Panc1 (cell line): ENCODE results near the gene CCDC107. TPM values are rescaled to one million over a fixed set of nuclear protein-coding genes. Genes with fewer than 3 reads are reported as not detected.

ENCODE experiments used
- ATAC-seq: fragments of 200-7000 bp; cut with Tn5 transposase; 2 replicates; pipeline ENCODE4 v1.9.1; 2020; ENCODE audit warnings: mild to moderate bottlenecking, moderate library complexity
- BruUV-seq: library from RNA; stranded (reverse); fragments of 400-500 nt; replicated peaks from 2 replicates; lab custom pipeline; 2021; lab: Mats Ljungman, UMichigan
- CTCF ChIA-PET: fragments of 300-600 bp; sonication (Branson Sonifier 250); formaldehyde crosslinking; loops from one replicate; lab custom pipeline; 2022; ENCODE audit warnings: antibody characterized with exemption; lab: Charles Lee
- POLR2A ChIA-PET: fragments of 300-600 bp; sonication (Branson Sonifier 250); formaldehyde crosslinking; loops from one replicate; lab custom pipeline; 2022; ENCODE audit warnings: antibody characterized with exemption; lab: Charles Lee
- DNase-seq: peaks from one replicate; pipeline ENCODE4 v3.0.0-alpha.2; 2010; ENCODE audit warnings: low read depth, low spot score
- H3K27ac ChIP-seq: 2 replicates; pipeline ENCODE4 v1.5.1; 2011; ENCODE audit warnings: mild to moderate bottlenecking, low read length, inconsistent platforms
- H3K27me3 ChIP-seq: fragments of 200-500 bp; sonication (Bioruptor generic); 2 replicates; pipeline ENCODE4 v1.6.0; 2014; ENCODE audit warnings: low read length, inconsistent platforms; ENCODE audit not compliant: control insufficient read depth, insufficient read depth
- H3K36me3 ChIP-seq: fragments of 200-500 bp; sonication (Bioruptor generic); 2 replicates; pipeline ENCODE4 v1.5.1; 2014; ENCODE audit warnings: inconsistent platforms, mild to moderate bottlenecking, low read length, moderate library complexity; ENCODE audit not compliant: control insufficient read depth, insufficient read depth
- H3K4me1 ChIP-seq: 2 replicates; pipeline ENCODE4 v1.5.1; 2011; ENCODE audit warnings: inconsistent platforms, mild to moderate bottlenecking, low read length, moderate library complexity; ENCODE audit not compliant: control insufficient read depth, insufficient read depth
- H3K4me3 ChIP-seq, 2 experiments: 2 replicates each; pipeline ENCODE4 v1.5.1; 2011 to 2012; ENCODE audit warnings: low read depth in 2 of 2, low read length in 2 of 2, mild to moderate bottlenecking in 2 of 2, inconsistent platforms in 1 of 2, moderate library complexity in 1 of 2
- H3K9me3 ChIP-seq: fragments of 200-500 bp; sonication (Bioruptor generic); 2 replicates; pipeline ENCODE4 v1.5.1; 2014; ENCODE audit warnings: low read depth, mild to moderate bottlenecking, inconsistent platforms, low read length, moderate library complexity; ENCODE audit not compliant: control insufficient read depth, insufficient read depth
- POLR2AphosphoS5 ChIP-seq: IDR thresholded peaks from 2 replicates; pipeline ENCODE4 v1.6.1; 2012; ENCODE audit warnings: mild to moderate bottlenecking, low read depth, low read length, moderate library complexity
- SIN3A ChIP-seq: IDR thresholded peaks from 2 replicates; pipeline ENCODE4 v1.6.1; 2012; ENCODE audit warnings: low read depth, mild to moderate bottlenecking, low read length, moderate library complexity, borderline replicate concordance; ENCODE audit not compliant: insufficient read depth
- TCF7L2 ChIP-seq: IDR thresholded peaks from 2 replicates; pipeline ENCODE4 v1.6.1; 2011; ENCODE audit warnings: mild to moderate bottlenecking, low read depth, low read length, inconsistent platforms
- in situ Hi-C: cut with HindIII; loops from 2 replicates; pipeline ENCODE4 v1.10.0; 2016; ENCODE audit warnings: low sequenced_read_pairs, low pct_unique_long_range_greater_than_20kb
- intact Hi-C: fragments of 100-400 bp; cut with micrococcal nuclease; formaldehyde crosslinking; loops from one replicate; pipeline ENCODE4 v1.10.0; 2022; ENCODE audit not compliant: unreplicated experiment
- total RNA-seq: library from RNA; stranded (reverse); gene quantifications from one replicate; pipeline ENCODE4 v1.2.1, GENCODE V29; 2021; ENCODE audit not compliant: unreplicated experiment
- TF ChIP-seq, protein P1 (sequence below): fragments of 450-650 bp; IDR thresholded peaks from 2 replicates; pipeline ENCODE4 v1.5.1; 2017; ENCODE audit warnings: mild to moderate bottlenecking
- TF ChIP-seq, protein P2 (sequence below), 2 experiments: IDR thresholded peaks; 2 replicates each; pipeline ENCODE4 v1.6.1; 2011 to 2012; ENCODE audit warnings: low read depth in 2 of 2, control low read depth in 1 of 2, low read length in 1 of 2, mild to moderate bottlenecking in 1 of 2, moderate library complexity in 1 of 2; ENCODE audit not compliant: insufficient read depth in 1 of 2

Gene CCDC107
- total RNA-seq, 1 experiment from 2014 or later, result 39.9 TPM

DNA sequence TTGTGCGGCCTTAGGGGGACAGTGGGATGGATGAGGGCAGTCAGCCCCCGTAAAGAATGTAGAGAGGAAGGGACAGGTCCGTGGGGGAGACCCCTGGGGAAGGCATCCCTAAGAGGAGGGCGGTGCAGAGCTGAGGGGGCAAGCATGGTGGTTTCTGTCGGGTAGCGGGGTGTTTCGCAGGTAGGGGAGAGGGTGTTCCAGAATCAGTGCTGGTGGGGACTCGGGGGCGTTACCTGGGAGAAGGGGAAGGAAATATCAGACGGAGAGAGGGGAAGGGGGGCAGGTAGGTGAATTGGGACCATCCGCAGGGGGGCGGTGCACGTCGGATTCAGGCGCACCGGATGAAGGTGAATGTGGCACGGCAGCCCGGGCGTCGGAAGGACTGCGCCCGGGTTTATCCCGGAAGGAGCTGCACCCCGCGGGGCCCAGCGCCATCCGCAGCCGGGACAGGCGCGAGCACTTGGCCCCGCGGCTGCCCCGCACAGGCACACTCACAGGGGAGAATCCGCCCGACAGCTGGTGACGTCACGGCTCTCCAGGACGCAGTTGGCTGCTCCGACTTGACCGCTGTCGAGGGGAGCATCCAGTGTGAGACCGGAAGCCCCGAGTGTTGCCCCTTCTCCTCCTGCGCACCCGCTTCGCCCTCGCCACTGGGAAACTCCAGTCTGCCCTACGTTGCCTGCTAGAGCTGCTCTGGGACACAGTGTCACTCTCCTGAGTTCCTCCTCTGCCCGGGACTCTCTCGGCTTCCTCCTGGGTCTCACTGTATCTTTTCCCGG is 41.2 kb upstream of the CCDC107 start:
- peaks cover 5% of the 10 kb centered on the region; the same call in 1 of the 2 replicates for H3K27me3 ChIP-seq
- intact Hi-C loops, result no loop called here
- no TSS peak for BruUV-seq
- in situ Hi-C loops, result no loop called here
- H3K9me3 ChIP-seq, result no peaks in the 10 kb centered on the region
- POLR2A ChIA-PET, result no interaction called here
- no peak overlapping the region for H3K27ac ChIP-seq
- CTCF ChIA-PET, result no interaction called here
- ATAC-seq (peak; percentile 58), DNase-seq (no peak)
- TF ChIP-seq, protein P1, sequence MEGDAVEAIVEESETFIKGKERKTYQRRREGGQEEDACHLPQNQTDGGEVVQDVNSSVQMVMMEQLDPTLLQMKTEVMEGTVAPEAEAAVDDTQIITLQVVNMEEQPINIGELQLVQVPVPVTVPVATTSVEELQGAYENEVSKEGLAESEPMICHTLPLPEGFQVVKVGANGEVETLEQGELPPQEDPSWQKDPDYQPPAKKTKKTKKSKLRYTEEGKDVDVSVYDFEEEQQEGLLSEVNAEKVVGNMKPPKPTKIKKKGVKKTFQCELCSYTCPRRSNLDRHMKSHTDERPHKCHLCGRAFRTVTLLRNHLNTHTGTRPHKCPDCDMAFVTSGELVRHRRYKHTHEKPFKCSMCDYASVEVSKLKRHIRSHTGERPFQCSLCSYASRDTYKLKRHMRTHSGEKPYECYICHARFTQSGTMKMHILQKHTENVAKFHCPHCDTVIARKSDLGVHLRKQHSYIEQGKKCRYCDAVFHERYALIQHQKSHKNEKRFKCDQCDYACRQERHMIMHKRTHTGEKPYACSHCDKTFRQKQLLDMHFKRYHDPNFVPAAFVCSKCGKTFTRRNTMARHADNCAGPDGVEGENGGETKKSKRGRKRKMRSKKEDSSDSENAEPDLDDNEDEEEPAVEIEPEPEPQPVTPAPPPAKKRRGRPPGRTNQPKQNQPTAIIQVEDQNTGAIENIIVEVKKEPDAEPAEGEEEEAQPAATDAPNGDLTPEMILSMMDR, result no peak; the same call in 1 of the 2 replicates
- TF ChIP-seq SIN3A (no peak), POLR2AphosphoS5 (no peak), TCF7L2 (no peak)
- TF ChIP-seq, protein P2, sequence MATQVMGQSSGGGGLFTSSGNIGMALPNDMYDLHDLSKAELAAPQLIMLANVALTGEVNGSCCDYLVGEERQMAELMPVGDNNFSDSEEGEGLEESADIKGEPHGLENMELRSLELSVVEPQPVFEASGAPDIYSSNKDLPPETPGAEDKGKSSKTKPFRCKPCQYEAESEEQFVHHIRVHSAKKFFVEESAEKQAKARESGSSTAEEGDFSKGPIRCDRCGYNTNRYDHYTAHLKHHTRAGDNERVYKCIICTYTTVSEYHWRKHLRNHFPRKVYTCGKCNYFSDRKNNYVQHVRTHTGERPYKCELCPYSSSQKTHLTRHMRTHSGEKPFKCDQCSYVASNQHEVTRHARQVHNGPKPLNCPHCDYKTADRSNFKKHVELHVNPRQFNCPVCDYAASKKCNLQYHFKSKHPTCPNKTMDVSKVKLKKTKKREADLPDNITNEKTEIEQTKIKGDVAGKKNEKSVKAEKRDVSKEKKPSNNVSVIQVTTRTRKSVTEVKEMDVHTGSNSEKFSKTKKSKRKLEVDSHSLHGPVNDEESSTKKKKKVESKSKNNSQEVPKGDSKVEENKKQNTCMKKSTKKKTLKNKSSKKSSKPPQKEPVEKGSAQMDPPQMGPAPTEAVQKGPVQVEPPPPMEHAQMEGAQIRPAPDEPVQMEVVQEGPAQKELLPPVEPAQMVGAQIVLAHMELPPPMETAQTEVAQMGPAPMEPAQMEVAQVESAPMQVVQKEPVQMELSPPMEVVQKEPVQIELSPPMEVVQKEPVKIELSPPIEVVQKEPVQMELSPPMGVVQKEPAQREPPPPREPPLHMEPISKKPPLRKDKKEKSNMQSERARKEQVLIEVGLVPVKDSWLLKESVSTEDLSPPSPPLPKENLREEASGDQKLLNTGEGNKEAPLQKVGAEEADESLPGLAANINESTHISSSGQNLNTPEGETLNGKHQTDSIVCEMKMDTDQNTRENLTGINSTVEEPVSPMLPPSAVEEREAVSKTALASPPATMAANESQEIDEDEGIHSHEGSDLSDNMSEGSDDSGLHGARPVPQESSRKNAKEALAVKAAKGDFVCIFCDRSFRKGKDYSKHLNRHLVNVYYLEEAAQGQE (IDR thresholded peaks at IDR 0.05; ENCODE audit: insufficient read depth in 1 of 2, low read depth in 2 of 2, low read length in 1 of 2), result no peak
- H3K36me3 ChIP-seq, result no peaks in the 10 kb centered on the region
- no peaks in the 10 kb centered on the region for H3K4me1 ChIP-seq
- peak overlapping the region; percentile 4 to 35; a peak in 3 of 4 replicates for H3K4me3 ChIP-seq

DNA sequence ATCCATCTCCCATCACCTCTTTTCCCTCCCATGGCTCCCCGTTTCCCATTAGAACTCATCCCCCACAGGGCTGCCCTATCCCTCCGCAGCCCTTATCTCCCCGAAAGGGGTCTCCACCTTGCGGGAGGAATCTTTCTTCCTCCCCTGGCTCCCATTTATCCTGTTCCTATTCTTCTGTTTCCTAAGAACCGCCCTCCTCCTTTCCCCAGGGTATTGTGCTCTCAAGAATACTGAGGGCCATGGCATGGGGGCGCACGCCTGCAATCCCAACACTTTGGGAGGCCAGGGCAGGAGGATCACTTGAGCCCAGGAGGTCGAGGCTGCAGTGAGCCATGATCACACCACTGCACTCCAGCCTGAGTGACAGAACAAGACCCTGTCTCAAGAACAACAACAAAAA is 40.5 kb upstream of the CCDC107 start:
- Histone ChIP-seq H3K4me1 (no peaks in the 10 kb centered on the region), H3K36me3 (no peaks in the 10 kb centered on the region), H3K27ac (no peak overlapping the region), H3K9me3 (no peaks in the 10 kb centered on the region), H3K27me3 (peaks cover 5% of the 10 kb centered on the region; the same call in 1 of the 2 replicates), H3K4me3 (peak overlapping the region in 1 of 2 experiments; percentile 35; a peak in 1 of 4 replicates)
- ChIA-PET POLR2A (no interaction called here), CTCF (no interaction called here)
- in situ Hi-C loops (no loop called here), intact Hi-C loops (no loop called here)
- no peak for ATAC-seq
- no TSS peak for BruUV-seq
- no peak for TF ChIP-seq POLR2AphosphoS5
- TF ChIP-seq SIN3A, result no peak
- TF ChIP-seq, protein P2 (IDR thresholded peaks at IDR 0.05; ENCODE audit: insufficient read depth in 1 of 2, low read depth in 2 of 2, low read length in 1 of 2), result no peak
- TF ChIP-seq, protein P1, result no peak
- TF ChIP-seq TCF7L2, result no peak
- no peak for DNase-seq
